ENCODE measurements around the gene RFX8.

DNA sequence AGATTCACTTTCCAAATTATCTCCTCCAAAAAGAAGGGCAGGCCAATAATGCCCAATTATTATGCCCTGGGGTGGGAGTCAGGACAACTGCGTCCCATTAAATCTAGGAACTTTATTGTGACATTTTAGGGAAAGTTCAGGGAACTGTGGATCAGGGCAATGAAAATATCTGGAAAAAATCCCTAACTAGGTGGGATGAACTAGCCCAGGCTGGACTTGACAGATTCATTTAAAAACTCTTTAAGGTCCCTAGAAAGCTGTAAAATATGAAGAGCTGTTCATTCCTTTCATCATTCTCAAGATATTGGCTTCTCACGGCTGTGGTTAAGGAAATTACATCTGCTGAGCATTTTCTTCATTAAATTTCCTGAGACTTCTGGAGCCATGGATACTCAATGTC is 95.8 kb downstream of the RFX8 start:
- TF ChIP-seq, protein P1, sequence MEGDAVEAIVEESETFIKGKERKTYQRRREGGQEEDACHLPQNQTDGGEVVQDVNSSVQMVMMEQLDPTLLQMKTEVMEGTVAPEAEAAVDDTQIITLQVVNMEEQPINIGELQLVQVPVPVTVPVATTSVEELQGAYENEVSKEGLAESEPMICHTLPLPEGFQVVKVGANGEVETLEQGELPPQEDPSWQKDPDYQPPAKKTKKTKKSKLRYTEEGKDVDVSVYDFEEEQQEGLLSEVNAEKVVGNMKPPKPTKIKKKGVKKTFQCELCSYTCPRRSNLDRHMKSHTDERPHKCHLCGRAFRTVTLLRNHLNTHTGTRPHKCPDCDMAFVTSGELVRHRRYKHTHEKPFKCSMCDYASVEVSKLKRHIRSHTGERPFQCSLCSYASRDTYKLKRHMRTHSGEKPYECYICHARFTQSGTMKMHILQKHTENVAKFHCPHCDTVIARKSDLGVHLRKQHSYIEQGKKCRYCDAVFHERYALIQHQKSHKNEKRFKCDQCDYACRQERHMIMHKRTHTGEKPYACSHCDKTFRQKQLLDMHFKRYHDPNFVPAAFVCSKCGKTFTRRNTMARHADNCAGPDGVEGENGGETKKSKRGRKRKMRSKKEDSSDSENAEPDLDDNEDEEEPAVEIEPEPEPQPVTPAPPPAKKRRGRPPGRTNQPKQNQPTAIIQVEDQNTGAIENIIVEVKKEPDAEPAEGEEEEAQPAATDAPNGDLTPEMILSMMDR (IDR thresholded peaks at IDR 0.05; ENCODE audit: low read depth, low read length): no peak
- no peak for TF ChIP-seq EZH2phosphoT487 (IDR thresholded peaks at IDR 0.05; ENCODE audit: low read depth)
